HepG2 (cell line): ENCODE results near the gene CFAP206.

ENCODE experiments used
- TBL1XR1 ChIP-seq: fragments of 150-350 bp; IDR thresholded peaks from 2 replicates; pipeline ENCODE4 v1.6.1; 2014; ENCODE audit warnings: borderline replicate concordance, low read length; ENCODE audit not compliant: partially characterized antibody
- TF ChIP-seq, protein P1 (sequence below): sonication (generic); formaldehyde crosslinking; IDR thresholded peaks from 2 replicates; pipeline ENCODE4 v1.5.0; 2020; ENCODE audit warnings: mild to moderate bottlenecking, missing genetic modification reagents, moderate library complexity
- TF ChIP-seq, protein P2 (sequence below): sonication (generic); formaldehyde crosslinking; IDR thresholded peaks from 2 replicates; pipeline ENCODE4 v1.4.0; 2020; ENCODE audit warnings: mild to moderate bottlenecking, missing genetic modification reagents
- TF ChIP-seq, protein P3 (sequence below): sonication (generic); formaldehyde crosslinking; IDR thresholded peaks from 2 replicates; pipeline ENCODE4 v1.8.1; 2023; ENCODE audit warnings: missing genetic modification reagents, inconsistent platforms, borderline replicate concordance

DNA sequence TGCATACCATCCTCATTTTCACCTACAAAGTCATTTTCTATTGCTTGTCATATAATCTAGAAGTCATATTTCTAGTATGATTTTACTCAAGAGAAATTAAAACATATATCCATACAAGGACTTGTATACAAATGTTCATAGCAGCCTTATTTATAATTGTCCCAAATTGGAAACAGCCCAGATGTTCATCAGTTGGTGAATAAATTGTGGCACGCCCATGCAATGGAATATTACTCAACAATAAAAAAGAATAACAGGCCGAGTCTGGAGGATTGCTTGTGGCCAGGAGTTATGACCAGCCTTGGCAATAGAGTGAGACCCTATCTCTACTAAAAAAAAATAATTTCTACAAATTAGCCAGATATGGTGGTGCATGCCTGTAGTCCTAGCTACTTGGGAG lies 34.4 kb upstream of the CFAP206 start:
- TF ChIP-seq TBL1XR1, result no peak
- TF ChIP-seq, protein P1, sequence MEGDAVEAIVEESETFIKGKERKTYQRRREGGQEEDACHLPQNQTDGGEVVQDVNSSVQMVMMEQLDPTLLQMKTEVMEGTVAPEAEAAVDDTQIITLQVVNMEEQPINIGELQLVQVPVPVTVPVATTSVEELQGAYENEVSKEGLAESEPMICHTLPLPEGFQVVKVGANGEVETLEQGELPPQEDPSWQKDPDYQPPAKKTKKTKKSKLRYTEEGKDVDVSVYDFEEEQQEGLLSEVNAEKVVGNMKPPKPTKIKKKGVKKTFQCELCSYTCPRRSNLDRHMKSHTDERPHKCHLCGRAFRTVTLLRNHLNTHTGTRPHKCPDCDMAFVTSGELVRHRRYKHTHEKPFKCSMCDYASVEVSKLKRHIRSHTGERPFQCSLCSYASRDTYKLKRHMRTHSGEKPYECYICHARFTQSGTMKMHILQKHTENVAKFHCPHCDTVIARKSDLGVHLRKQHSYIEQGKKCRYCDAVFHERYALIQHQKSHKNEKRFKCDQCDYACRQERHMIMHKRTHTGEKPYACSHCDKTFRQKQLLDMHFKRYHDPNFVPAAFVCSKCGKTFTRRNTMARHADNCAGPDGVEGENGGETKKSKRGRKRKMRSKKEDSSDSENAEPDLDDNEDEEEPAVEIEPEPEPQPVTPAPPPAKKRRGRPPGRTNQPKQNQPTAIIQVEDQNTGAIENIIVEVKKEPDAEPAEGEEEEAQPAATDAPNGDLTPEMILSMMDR (CRISPR knock-in tag), result no peak
- TF ChIP-seq, protein P2, sequence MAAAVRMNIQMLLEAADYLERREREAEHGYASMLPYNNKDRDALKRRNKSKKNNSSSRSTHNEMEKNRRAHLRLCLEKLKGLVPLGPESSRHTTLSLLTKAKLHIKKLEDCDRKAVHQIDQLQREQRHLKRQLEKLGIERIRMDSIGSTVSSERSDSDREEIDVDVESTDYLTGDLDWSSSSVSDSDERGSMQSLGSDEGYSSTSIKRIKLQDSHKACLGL (CRISPR knock-in tag), result no peak
- TF ChIP-seq, protein P3, sequence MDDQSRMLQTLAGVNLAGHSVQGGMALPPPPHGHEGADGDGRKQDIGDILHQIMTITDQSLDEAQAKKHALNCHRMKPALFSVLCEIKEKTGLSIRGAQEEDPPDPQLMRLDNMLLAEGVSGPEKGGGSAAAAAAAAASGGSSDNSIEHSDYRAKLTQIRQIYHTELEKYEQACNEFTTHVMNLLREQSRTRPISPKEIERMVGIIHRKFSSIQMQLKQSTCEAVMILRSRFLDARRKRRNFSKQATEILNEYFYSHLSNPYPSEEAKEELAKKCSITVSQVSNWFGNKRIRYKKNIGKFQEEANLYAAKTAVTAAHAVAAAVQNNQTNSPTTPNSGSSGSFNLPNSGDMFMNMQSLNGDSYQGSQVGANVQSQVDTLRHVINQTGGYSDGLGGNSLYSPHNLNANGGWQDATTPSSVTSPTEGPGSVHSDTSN (CRISPR knock-in tag), result no peak
